Embryonic facial prominence (tissue), 1 donor: ENCODE results near the gene ZBED4.
"Not testable (repeated sequence)": the region's sequence is repeated elsewhere in the genome, so short reads cannot be mapped to it uniquely, and the experiment has no call there.

Experiments used
- DNase-seq: peaks from one replicate; pipeline ENCODE4 v3.0.0-alpha.2; 2016; ENCODE audit errors: extremely low spot score

Gene ZBED4

DNA sequence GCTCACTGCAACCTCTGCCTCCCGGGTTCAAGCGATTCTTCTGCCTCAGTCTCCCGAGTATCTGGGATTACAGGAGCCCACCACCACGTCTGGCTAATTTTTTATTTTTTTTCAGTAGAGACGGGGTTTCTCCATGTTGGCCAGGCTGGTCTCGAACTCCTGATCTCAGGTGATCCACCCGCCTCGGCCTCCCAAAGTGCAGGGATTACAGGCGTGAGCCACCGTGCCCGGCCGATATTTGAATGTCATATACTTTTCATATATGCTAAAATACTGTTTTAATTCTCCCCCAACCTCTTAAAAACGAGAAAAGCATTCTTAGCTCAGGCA, 1.1 kb upstream of the ZBED4 start:
- not testable (repeated sequence) for DNase-seq

DNA sequence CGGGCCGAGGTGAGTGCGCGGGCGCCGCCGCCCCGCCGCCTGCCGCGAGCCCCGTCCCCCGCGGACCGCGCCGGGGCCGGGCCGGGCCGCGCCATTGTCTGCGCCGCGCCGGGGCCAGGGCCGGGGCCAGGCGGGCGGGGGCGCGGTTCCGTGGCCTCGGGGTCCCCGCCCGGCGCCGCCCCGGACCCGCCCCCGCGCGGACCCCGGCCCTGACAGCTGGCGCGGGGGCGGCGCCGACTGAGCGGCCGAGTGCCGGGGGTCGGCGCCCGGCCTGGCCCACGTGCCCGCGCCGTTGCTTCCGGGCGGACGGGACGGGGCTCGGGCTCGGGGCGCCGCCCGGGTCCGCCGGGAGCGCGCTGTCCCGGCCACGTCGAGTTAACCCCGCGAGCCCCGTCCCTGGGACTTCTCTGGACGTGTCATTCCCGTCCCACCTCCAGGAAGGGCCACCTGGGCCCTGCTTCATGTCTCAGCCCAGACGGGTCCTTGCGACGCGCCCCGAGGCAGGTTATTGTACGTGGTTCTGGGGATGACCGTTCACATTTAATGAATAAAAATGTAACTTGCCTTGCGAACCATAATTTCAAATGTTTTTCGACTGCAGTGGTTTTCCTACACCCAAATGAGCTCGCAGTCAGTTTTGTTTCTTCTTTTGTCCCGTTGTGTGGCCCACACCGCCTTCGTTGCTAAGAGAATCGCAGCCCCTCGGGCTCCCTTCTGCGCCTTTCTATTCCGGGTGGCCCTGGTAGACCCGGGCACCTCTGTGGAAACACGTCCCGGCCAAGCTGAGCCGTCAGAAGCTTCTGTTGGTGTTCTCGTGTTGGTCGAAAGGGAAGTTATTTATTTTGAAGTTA, 562 bp downstream of the ZBED4 start:
- no peak for DNase-seq

DNA sequence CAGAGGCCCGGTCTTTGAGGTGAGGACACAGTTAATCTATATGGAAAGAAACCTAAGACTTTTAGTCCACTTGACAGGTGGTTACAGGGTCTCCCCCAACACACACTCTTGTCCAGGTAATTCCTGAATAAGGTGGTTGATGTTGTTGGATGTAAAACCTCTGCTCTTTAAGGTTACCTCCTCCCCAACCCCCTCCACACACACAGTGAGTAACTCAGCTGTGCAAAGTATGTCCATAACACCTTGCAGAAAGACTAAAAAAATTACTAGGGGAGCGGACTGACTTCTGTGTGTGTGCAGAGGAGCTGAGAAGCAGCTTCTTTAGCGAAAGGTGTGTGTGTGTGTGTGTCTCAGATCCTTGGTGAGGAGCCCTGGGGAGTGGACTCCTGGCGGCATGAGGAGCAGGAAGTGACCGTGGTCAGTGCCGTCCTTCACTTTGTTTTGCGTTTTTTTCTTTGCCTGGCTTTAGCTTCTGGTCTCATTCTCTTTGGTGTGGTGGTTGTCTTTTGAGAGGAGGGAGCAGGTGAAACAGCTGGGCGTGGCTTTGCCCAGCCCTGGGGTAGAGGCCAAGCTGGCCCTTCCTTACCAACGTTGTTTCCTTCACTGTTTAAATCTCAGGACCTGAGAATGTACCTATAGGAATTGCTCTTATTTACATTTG, 1.7 kb downstream of the ZBED4 start:
- DNase-seq: no peak

DNA sequence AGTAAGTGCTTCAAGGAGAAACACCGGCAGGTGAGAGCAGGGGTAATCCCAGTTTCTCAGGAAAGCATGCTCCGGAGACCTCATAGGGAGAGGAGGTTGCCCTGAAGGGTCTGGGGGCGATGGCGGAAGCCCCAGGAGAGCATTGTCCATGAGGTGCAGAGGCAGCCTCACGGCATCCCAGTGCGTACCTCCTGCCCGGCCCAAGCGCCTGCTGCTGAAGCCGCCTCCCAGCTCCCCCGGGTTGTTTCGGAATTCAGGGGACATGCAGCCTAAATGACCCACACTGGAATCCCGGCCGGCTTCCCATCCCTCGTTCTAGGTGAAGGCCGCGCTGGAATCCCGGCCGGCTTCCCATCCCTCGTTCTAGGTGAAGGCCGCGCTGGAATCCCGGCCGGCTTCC, 2.7 kb downstream of the ZBED4 start:
- no peak for DNase-seq

DNA sequence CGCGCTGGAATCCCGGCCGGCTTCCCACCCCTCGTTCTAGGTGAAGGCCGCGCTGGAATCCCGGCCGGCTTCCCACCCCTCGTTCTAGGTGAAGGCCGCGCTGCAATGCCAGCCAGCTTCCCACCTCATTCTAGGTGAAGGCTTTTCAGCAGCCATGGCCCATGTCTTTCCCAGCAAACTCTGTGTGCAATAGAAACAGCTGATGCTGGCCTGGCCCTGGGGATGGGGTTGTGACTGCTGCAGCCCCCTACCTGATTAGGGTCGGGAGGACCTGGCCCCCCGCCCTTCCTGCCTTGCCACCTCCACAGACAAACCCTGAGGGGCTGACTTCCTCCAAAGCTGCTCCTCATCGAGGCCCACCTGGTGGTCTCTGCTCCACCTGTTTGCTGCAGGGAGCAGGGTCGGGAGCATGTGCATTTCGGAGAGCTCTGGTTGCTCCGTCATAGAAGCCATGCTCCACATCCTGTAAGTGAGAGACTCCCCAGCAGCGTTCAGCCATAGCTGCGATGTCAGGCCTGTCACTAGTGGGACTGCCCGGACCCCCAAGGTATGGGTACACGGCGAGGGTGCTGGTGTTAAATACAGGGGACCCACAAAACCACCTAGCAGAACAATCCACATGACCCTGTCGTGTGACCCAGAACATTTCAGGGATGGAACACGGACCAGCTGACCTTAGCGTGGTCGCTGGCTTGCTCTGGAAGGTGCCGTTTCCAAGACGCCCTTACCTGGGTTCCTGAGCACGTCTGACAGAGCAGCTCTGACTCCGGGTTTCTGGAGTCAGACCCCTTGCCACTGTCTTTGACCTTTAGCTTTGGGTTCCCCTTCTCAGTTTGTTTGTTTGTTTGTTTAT, 3.3 kb downstream of the ZBED4 start:
- DNase-seq: no peak

DNA sequence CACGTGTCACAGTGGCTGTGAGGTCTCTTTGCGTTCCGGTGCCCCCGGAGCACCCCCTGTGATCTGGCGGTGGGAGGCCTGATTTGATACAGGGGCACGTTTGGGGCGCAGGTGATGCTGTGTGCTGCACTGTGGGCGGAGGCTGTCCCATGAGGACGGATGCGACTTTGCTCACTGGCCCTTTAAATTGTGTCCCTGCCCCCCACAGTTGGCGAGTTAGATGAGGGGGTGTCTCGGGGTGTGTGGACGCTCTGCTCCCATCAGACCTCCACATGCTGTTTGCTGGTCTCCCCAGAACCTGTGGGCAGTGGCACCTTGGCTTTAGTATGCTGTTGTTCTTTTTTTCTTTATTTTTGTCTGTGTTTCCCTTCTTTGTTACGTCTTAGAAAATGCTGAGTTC, 5.2 kb downstream of the ZBED4 start:
- DNase-seq: no peak

DNA sequence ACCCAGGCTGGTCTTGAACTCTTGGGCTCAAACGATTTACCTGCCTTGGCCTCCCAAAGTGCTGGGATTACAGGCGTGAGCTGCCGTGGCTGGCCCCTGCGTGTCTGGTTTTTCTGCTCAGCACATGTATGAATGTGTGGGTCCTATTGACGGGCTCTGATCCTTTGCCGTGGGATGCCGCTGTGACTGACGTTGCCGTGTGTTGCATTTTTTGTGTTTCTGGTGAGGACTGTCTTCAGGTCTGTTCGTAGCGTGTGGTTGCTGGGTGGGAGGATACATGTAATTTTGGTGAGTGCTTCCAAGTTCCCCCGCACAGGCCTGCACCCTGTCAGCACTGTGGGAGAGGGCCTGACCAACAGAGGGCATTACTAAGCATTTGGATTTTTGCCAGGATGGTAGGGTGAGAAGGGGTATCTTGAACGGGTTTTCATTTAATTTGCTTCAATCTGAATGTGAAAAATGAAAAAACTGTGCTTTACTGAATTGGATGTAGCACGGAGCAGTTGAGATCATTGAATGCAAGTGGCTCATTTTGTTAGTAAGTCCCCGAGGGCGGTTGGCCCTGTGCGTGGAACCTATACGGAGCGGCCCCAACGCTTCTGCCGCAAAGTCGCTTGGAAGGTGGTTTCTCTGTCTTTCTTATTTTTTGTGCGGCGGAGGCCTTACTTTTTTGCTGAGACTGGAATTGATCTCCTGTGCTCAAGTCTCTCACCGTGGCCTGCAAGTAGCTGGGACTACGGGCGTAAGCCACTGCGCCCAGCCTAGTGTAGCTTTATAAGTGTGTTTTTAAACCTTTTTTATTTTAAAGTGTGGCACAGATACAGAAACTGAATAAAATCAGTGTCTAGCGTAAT, 8.2 kb downstream of the ZBED4 start:
- DNase-seq: no peak

DNA sequence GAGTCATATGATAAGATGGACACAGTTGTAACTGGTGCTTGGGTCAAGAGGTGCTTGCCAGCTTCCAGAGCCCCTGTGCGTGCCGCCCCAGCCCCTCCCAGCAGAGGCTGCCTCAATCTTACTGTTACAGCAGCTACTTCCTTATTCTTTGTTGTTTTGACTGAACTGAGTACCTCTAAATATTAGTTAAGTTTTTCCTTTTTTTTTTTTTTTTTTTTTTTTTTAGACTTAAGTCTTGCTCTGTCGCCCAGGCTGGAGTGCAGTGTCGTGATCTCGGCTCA, 8.8 kb downstream of the ZBED4 start:
- no peak for DNase-seq

DNA sequence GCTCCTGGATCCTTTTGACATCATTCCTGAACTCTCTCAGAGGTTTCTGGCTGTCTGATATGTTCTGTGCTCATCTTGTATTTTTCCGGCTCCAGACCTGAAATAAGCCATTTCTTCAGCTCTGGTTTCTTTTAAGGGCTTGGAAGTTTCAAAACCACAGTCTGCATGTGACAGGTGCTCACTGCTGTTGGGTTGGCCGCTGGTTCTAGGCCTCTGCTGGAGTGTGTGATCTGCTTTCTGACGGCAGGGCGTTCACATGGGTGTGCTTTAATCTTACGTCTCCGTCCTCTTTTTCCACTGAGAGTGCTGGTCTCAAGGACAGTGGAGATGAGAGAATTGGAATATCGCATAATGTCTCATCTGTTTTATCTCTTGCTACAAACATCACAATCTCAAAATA, 10.3 kb downstream of the ZBED4 start:
- DNase-seq: no peak

DNA sequence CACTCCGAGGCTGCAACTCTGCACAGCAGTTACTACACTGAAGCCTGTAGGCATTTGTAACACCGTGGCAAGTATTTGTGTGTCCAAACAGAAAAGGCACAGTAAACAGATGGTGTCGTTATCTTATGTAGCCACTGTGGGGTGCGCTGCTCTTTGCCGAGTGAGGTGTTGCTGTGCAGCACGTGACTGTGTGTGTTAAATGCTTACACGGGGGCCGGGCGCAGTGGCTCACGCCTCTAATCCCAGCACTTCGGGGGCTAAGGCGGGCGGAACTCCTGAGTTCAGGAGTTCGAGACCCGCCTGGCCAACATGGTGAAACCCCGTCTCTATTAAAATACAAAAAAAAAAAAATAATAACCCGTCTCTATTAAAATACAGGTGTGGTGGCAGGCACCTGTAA, 11.5 kb downstream of the ZBED4 start:
- no peak for DNase-seq

DNA sequence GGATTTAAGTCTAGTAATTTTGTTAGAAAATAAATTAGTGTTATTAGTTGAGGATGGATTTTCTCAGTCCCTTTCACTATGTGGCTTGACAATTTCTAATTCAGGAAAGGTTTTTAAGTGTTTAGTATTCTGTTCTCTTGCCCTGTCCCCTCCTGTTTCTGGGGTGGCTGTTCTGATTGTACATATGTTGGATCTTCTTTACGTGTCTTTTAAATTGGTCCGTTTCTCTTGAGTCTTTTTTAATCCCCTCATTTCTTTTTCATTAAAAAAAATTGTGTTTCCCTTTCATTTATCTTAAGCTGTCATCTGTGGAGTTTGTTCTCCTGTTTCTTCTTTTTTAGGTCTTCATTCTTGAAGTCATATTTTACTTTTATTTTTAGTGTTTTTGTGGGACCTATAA, 12.5 kb downstream of the ZBED4 start:
- DNase-seq: no peak

DNA sequence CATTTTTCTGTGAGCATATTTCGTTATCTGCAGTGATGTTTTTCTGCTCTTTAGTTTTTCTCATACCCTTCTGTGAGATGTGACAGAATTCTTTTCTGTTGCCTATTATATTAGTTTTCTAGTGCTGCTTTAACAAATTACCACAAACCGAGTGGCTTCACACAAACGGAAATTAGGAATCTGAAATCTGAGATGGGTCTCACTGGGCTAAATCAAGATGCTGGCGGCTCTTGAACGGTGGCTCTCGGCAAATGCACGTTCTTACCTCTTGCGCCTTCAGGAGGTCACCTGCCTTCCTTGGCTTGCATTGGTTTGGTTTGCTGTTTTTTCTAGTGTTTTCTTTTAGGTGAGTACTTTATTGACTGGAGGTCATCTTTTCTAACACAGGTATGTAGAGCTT, 13.0 kb downstream of the ZBED4 start:
- no peak for DNase-seq

DNA sequence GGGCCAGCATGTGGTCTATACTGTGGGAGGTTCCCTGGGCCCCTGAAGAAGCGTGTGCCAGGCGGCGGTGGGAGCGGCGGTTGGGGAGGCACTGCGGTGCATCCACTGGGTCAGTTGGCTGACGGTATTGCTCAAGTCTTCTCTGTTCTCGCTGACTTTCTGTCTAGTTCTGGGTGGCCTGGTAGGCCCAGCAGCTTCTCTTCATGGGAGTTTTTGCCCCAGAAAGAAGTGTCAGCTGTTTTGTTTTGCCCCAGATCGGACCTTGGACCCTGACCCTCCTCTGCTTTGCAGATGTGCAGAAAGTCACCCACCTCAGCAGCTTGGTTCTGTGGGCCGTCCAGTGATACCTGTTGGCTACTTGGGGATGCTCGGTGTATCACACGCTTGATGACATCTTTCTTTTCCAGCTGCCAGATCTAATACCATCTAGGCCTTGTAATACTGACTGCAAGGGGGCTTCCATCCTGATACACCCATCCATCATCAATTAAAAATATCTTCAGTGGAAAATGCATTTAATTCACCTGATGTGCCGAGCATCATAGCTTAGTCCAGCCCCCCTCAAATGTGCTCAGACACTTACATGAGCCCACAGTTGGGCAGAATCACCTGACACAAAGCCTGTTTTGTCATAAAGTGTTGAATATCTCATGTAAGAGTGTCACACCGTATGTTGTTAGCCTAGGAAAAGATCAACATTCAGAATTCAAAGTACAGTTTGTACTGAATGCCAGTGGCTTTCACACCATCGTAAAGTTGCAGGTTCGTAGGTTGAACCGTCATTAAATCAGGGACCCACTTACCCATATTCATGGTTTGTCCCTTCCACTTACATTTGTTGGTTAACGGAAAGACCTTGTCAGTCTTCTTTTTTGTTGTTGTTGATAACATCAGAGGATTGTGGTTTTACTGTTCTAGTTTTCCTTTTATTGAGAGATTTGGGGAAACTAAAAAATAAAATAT, 13.9 kb downstream of the ZBED4 start:
- DNase-seq: no peak

DNA sequence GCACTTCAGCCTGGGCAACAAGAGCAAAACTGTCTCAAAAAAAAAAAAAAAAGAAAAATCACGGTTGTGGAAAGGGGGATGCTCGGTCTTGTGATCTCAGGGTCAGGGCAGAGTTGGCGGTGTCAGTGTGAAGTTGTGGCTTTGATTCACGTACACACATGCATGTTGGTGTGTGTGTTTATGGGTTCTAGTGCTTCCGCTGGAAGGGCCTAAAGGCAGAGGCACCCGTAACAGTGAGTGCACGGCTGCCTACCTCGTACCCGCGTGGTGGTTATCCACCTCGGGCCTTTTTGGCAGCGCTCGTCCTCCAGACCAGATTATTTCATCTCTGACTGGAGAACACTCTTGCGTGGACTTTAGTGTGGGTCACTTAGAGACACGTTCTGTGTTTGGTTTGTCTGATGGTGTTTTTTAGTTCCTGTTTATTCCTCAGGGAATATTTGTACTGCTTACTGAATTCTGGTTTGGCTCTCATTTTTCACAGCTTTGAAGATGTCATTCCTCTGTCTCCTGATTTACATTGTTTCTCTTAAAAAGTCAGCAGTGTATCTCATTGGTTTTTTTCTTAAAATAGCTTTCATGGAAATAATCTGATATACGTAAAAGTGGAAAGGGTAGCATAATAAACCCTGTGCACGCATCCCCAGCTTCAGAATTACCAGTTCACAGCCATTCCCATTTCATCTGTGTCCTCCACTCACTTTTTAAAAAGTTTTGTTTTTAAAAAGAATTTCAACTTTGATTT, 15.6 kb downstream of the ZBED4 start:
- no peak for DNase-seq

DNA sequence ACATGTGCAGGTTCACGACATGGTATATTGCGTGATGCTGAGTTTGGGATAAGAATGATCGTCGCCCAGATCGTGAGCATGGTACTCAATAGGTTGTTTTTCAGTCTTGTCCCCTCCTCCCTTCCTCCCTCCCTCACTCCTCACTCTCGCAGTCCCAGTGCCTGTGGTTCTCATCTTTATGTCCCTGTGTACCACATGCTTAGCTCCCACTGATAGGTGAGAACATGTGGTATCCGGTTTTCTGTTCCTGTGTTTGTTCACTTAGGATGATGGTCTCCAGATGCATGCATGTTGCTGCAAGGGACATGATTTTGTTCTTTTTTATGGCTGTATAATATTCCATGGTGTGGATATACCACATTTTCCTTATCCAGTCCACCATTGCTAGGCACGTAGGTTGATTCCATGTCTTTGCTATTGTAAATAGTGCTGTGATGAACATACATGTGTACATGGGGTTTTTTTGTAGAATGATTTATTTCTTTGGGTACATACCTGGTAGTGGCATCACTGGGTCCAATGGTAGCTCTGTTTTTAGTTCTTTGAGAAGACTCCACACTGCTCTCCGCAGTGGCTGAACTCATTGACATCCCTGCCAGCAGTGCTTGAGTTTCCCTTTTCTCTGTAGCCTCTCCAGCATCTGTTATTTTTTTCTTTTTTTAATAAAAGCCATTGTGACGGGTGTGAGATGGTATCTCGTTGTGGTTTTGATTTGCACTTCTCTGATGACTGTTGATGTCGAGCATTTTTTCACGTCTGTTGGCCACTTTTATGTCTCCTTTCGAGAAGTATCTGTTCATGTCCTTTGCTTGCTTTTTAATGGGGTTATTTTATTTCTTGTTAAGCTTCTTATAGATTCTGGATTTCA, 16.4 kb downstream of the ZBED4 start:
- DNase-seq: no peak

DNA sequence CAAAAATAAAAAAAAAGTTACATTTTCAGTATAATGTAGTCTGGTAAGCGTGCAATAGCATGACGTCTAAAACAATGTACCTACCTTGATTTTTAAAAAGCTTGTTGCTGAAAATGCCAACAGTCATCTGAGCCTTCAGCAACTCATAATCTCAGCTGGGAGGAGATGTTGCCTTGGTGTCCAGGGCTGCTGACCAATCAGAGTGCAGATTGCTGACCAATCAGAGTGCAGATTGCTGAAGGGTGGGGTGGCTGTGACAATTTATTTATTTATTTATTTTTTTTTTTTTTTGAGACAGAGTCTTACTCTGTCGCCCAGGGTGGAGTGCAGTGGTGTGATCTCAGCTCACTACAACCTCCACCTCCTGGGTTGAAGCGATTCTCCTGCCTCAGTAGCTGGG, 17.8 kb downstream of the ZBED4 start:
- no peak for DNase-seq

DNA sequence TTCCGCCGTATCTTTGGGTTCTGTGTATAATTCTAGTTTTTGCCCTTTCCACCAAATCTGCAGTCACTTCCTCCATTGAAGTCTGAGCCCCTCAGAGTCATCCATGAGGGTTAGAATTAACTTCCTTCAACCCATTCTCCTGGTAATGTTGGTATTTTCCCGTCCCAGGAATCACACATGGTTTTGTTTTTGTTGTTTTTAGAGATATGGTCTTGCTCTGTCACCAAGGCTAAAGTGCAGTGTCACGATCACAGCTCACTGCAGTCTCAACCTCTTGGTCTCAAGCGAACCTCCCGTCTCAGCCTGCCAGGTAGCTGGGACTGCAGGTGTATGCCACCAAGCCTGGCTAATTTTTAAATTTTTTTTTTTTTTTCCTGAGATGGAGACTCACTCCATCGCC, 18.7 kb downstream of the ZBED4 start:
- DNase-seq: no peak

DNA sequence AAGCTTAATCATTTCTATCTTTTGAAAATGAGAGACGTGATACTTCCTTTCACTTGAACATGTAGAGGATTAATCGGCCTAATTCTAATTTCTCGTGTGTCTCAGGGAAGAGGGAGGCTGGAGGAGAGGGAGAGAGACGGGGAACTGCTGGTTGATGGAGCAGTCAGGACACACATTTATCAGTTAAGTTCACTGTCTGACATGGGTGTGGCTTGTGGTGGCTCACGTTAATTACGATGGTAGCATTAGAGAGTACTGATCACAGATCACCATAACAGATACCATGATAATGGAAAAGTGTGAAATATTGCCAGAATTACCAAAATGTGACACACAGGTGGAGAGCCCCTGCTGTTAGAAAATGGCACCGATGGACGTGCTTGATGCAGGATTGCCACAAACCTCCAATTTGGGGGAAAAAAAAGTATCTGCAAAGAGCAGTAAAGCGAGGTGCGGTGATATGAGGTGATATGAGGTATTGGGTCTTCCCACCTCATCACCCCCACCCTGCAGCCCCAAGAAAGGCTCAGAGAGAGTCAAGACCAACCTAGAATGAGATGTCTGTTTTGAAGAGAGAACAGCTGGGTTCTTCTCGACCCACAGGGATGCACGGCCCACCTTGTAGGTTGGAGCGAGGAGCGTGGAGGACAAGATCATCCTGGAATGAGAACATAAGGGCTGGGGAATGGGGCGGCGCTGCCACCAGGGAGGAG, 19.7 kb downstream of the ZBED4 start:
- DNase-seq: no peak

DNA sequence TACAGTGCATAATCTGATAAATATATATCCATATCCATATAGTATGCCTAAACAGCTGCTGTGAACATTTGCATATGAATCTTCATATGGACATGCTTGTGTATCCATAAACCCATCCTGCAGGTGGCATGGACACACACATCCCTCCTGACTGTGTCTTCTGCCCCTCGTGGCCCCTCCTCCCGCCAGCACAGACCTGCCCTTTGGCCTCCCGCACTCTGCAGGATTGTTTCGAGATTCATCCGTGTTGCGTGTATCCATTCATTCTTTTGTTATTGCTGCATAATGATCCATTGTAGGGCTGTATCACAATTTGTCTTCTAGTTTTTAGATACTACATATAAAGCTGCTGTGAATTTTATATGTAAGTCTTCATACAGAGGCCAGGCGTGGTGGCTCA, 24.0 kb downstream of the ZBED4 start:
- no peak for DNase-seq
